MM.1S (cell line): Measurements from ENCODE around the gene SPEM3.

Experiments
- DNase-seq: peaks from one replicate; pipeline ENCODE4 v3.0.0-alpha.2; 2015
- H2AFZ ChIP-seq: fragments of 300-600 bp; sonication (generic); 2 replicates; pipeline ENCODE4 v1.6.0; 2016; ENCODE audit warnings: antibody characterized with exemption, low read length
- H3F3A ChIP-seq: fragments of 300-600 bp; sonication (generic); 2 replicates; pipeline ENCODE4 v1.6.1; 2016; ENCODE audit warnings: mild to moderate bottlenecking, antibody characterized with exemption, low read length, moderate library complexity, mixed read lengths; ENCODE audit not compliant: insufficient read depth
- H3K27ac ChIP-seq: fragments of 300-600 bp; sonication (generic); 2 replicates; pipeline ENCODE4 v1.5.1; 2016; ENCODE audit warnings: mild to moderate bottlenecking, low read length
- H3K27me3 ChIP-seq: fragments of 300-600 bp; sonication (generic); replicated peaks from 2 replicates; pipeline ENCODE4 v1.6.0; 2016; ENCODE audit warnings: low read length; ENCODE audit not compliant: insufficient read depth
- H3K36me3 ChIP-seq: fragments of 300-600 bp; sonication (generic); replicated peaks from 2 replicates; pipeline ENCODE4 v1.6.1; 2016; ENCODE audit warnings: mild to moderate bottlenecking, low read length, mixed read lengths; ENCODE audit not compliant: insufficient read depth
- H3K4me1 ChIP-seq: fragments of 300-600 bp; sonication (generic); 2 replicates; pipeline ENCODE4 v1.6.1; 2016; ENCODE audit warnings: low read length, mixed read lengths
- H3K4me2 ChIP-seq: fragments of 300-600 bp; sonication (generic); 2 replicates; pipeline ENCODE4 v1.6.0; 2016; ENCODE audit warnings: low read depth, low read length
- H3K4me3 ChIP-seq: fragments of 300-600 bp; sonication (generic); 2 replicates; pipeline ENCODE4 v1.5.1; 2016; ENCODE audit warnings: low read length, mixed read lengths
- H3K79me2 ChIP-seq: fragments of 300-600 bp; sonication (generic); 2 replicates; pipeline ENCODE4 v1.6.1; 2016; ENCODE audit warnings: mixed run types, low read length, mixed read lengths
- H3K9ac ChIP-seq: fragments of 300-600 bp; sonication (generic); 2 replicates; pipeline ENCODE4 v1.6.1; 2016; ENCODE audit warnings: low read length, mixed read lengths
- H3K9me2 ChIP-seq: fragments of 300-600 bp; sonication (generic); replicated peaks from 2 replicates; pipeline ENCODE4 v1.6.1; 2016; ENCODE audit warnings: mild to moderate bottlenecking, low read length, mixed read lengths; ENCODE audit not compliant: insufficient read depth
- H3K9me3 ChIP-seq: fragments of 300-600 bp; sonication (generic); replicated peaks from 2 replicates; pipeline ENCODE4 v1.6.1; 2016; ENCODE audit warnings: mild to moderate bottlenecking, low read length, mixed read lengths; ENCODE audit not compliant: insufficient read depth
- H4K20me1 ChIP-seq: fragments of 300-600 bp; sonication (generic); 2 replicates; pipeline ENCODE4 v1.6.1; 2016; ENCODE audit warnings: mild to moderate bottlenecking, low read length, moderate library complexity, mixed read lengths; ENCODE audit not compliant: insufficient read depth
- EZH2 ChIP-seq: fragments of 300-600 bp; sonication (generic); optimal IDR thresholded peaks from 2 replicates; pipeline ENCODE3; 2017; ENCODE audit warnings: low read depth, mild to moderate bottlenecking, antibody characterized with exemption, low read length, mixed read lengths
- EZH2phosphoT487 ChIP-seq: fragments of 300-600 bp; sonication (generic); IDR thresholded peaks from 2 replicates; pipeline ENCODE4 v1.6.1; 2018; ENCODE audit warnings: antibody characterized with exemption, low read length
- TF ChIP-seq, protein P1 (sequence below): fragments of 300-600 bp; sonication (generic); IDR thresholded peaks from 2 replicates; pipeline ENCODE4 v1.5.1; 2016; ENCODE audit warnings: antibody characterized with exemption, low read length, mixed read lengths

SPEM3 gene

DNA sequence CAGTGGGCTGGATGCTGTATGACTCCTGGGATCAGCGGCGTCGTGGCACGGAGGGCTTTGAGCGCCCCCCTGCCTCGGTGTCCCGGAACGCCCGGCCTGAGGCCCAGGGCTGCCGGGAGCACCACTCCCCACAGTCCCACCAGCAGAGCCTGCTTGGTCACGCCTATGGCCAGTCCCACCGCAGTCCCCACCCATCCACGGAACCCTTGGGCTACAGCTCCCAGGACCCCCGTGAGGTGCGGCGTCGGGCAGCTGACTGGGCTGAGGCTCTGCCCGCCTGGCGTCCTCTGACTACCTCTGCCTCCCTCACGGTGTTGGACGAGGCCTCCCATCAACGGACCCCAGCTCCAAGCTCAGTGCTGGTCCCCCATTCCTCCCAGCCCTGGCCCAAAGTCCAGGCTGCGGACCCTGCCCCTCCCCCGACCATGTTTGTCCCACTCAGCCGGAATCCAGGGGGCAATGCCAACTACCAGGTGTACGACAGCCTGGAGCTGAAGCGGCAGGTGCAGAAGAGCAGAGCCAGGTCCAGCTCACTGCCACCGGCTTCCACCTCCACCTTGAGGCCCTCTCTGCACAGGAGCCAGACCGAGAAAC lies 1.7 kb upstream of the SPEM3 start:
- no peak for DNase-seq

DNA sequence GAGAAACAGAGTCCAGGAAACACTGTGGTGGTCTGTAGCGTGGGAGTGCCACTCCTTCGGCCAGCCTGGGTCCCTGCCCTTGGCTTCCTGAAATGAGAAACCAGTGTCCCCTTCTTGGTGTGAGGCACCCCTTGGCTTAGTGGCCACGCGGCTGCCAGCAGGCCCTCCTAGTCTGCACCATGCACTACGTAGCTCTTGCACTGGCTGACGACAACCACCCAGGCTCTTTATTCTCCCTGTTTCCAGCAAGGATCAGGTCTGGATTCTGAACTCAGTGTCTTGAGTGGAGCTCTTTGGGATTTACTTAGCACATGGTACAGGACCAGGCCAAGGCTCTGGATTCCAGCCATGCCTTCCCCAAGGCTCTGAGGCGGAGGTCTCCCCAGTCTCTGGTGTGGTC lies 1.1 kb upstream of the SPEM3 start:
- Histone ChIP-seq H3K27me3 (peaks cover 64% of the 10 kb centered on the region), H3K27ac (no peak overlapping the region), H4K20me1 (no peaks in the 10 kb centered on the region), H3K9me2 (no peaks in the 10 kb centered on the region), H3K79me2 (no peaks in the 10 kb centered on the region), H3K4me3 (no peak overlapping the region), H3K4me2 (no peak overlapping the region), H3K4me1 (no peaks in the 10 kb centered on the region), H3K36me3 (no peaks in the 10 kb centered on the region), H3K9ac (no peak overlapping the region), H2AFZ (no peak overlapping the region), H3K9me3 (no peaks in the 10 kb centered on the region), H3F3A (no peaks in the 10 kb centered on the region)
- no peak for DNase-seq
- TF ChIP-seq EZH2phosphoT487: no peak
- no peak for TF ChIP-seq EZH2
- TF ChIP-seq, protein P1, sequence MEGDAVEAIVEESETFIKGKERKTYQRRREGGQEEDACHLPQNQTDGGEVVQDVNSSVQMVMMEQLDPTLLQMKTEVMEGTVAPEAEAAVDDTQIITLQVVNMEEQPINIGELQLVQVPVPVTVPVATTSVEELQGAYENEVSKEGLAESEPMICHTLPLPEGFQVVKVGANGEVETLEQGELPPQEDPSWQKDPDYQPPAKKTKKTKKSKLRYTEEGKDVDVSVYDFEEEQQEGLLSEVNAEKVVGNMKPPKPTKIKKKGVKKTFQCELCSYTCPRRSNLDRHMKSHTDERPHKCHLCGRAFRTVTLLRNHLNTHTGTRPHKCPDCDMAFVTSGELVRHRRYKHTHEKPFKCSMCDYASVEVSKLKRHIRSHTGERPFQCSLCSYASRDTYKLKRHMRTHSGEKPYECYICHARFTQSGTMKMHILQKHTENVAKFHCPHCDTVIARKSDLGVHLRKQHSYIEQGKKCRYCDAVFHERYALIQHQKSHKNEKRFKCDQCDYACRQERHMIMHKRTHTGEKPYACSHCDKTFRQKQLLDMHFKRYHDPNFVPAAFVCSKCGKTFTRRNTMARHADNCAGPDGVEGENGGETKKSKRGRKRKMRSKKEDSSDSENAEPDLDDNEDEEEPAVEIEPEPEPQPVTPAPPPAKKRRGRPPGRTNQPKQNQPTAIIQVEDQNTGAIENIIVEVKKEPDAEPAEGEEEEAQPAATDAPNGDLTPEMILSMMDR: no peak

More for the DNA sequence above, 1.7 kb upstream of the SPEM3 start:
- no peak overlapping the region for H3K27ac ChIP-seq
- no peaks in the 10 kb centered on the region for H4K20me1 ChIP-seq
- no peaks in the 10 kb centered on the region for H3K4me1 ChIP-seq
- peaks cover 62% of the 10 kb centered on the region for H3K27me3 ChIP-seq
- H3K9me3 ChIP-seq: no peaks in the 10 kb centered on the region
- no peak overlapping the region for H3K4me2 ChIP-seq
- H3K9ac ChIP-seq: no peak overlapping the region
- no peaks in the 10 kb centered on the region for H3K36me3 ChIP-seq
- H3K9me2 ChIP-seq: no peaks in the 10 kb centered on the region
- no peak overlapping the region for H3K4me3 ChIP-seq
- H3K79me2 ChIP-seq: no peaks in the 10 kb centered on the region
- no peak for TF ChIP-seq EZH2phosphoT487
- no peak overlapping the region for H2AFZ ChIP-seq
- H3F3A ChIP-seq: no peaks in the 10 kb centered on the region

DNA sequence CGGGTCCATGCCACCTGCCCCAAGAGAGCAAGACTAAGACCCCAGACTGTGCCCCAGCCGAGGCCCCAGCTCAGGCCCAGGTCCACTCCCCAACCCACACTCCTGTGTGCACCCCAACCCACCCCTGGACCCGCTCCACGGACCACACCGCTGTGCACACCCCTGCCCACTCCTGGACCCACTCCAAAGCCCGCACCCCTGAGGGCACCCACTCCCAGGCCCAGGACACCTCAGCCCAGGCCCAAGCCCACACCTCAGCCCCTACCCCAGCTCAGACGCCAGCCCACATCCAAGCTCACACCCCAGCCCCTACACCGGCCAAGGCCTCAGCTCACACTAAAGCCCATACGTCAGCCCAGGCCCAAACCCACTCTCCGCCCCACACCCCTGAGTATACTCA lies 1.1 kb downstream of the SPEM3 start:
- Histone ChIP-seq H3K4me1 (no peaks in the 10 kb centered on the region), H3F3A (no peaks in the 10 kb centered on the region), H3K4me3 (no peak overlapping the region), H3K36me3 (no peaks in the 10 kb centered on the region), H3K9ac (no peak overlapping the region), H3K27me3 (peaks cover 52% of the 10 kb centered on the region), H3K9me3 (no peaks in the 10 kb centered on the region), H3K79me2 (no peaks in the 10 kb centered on the region), H2AFZ (no peak overlapping the region), H4K20me1 (no peaks in the 10 kb centered on the region), H3K9me2 (no peaks in the 10 kb centered on the region), H3K4me2 (no peak overlapping the region), H3K27ac (no peak overlapping the region)
- DNase-seq: no peak
- no peak for TF ChIP-seq EZH2phosphoT487
- TF ChIP-seq EZH2: no peak
- TF ChIP-seq, protein P1: no peak

DNA sequence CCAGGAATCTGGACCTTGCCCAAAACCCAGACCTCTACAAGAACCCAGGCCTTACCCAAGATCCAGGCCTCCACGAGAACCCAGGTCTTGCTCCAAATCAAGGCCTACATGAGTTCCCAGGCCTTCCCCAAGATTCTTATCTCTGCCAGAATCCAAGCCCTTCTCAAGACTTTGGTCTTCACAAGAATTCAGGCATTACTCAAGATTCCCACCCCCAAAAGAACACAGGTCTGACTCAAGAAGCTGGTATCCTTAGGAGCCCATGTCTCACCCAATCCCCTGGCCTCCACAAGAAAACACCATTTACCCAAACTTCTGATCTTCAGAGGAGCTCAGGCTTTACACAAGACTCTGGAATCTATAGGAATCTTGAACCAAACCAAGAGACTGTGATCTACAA lies 2.6 kb downstream of the SPEM3 start:
- H3K79me2 ChIP-seq: no peaks in the 10 kb centered on the region
- no peak overlapping the region for H2AFZ ChIP-seq
- no peak overlapping the region for H3K27ac ChIP-seq
- no peak overlapping the region for H3K4me2 ChIP-seq
- H3K9me3 ChIP-seq: no peaks in the 10 kb centered on the region
- peaks cover 38% of the 10 kb centered on the region for H3K27me3 ChIP-seq
- DNase-seq: no peak
- no peaks in the 10 kb centered on the region for H3K9me2 ChIP-seq
- no peak overlapping the region for H3K9ac ChIP-seq
- no peaks in the 10 kb centered on the region for H3K36me3 ChIP-seq
- TF ChIP-seq EZH2 (no peak), EZH2phosphoT487 (no peak)
- TF ChIP-seq, protein P1: no peak
- no peak overlapping the region for H3K4me3 ChIP-seq
- H4K20me1 ChIP-seq: no peaks in the 10 kb centered on the region
- peaks cover 2% of the 10 kb centered on the region for H3K4me1 ChIP-seq
- peaks cover 9% of the 10 kb centered on the region for H3F3A ChIP-seq
